Measurements from ENCODE around the gene ATOH8. TPM values are rescaled to one million over a fixed set of nuclear protein-coding genes. Genes with fewer than 3 reads are reported as not detected.

The ATOH8 gene
- total RNA-seq, 2 donors from 2014 or later = 40.1 to 49.8 TPM

GRCh38 chr2:85728342-85728741, 25.4 kb upstream of the ATOH8 start:
- Histone ChIP-seq H3K4me1 (replicated peaks) (no peaks in the 10 kb centered on the region), H3K36me3 (no peaks in the 10 kb centered on the region), H3K27ac (no peak overlapping the region), H3K27me3 (replicated peaks; ENCODE audit: insufficient read depth) (no peaks in the 10 kb centered on the region), H3K9me3 (no peaks in the 10 kb centered on the region), H3K4me3 (no peak overlapping the region)
- no peak for DNase-seq (ENCODE audit: low spot score)
- TF ChIP-seq POLR2AphosphoS5 (IDR thresholded peaks at IDR 0.05) (no peak), POLR2A (IDR thresholded peaks at IDR 0.05) (no peak)
- TF ChIP-seq, protein P1, sequence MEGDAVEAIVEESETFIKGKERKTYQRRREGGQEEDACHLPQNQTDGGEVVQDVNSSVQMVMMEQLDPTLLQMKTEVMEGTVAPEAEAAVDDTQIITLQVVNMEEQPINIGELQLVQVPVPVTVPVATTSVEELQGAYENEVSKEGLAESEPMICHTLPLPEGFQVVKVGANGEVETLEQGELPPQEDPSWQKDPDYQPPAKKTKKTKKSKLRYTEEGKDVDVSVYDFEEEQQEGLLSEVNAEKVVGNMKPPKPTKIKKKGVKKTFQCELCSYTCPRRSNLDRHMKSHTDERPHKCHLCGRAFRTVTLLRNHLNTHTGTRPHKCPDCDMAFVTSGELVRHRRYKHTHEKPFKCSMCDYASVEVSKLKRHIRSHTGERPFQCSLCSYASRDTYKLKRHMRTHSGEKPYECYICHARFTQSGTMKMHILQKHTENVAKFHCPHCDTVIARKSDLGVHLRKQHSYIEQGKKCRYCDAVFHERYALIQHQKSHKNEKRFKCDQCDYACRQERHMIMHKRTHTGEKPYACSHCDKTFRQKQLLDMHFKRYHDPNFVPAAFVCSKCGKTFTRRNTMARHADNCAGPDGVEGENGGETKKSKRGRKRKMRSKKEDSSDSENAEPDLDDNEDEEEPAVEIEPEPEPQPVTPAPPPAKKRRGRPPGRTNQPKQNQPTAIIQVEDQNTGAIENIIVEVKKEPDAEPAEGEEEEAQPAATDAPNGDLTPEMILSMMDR (IDR thresholded peaks at IDR 0.05) = no peak
- intact Hi-C loops (cut with DNase I) = loop anchor here (2.0 kb wide), 1 partner anchor 86 kb away; no protein-coding TSS in a partner anchor
- 64% methylated on average over 5 of the region's 5 CpGs for WGBS

DNA sequence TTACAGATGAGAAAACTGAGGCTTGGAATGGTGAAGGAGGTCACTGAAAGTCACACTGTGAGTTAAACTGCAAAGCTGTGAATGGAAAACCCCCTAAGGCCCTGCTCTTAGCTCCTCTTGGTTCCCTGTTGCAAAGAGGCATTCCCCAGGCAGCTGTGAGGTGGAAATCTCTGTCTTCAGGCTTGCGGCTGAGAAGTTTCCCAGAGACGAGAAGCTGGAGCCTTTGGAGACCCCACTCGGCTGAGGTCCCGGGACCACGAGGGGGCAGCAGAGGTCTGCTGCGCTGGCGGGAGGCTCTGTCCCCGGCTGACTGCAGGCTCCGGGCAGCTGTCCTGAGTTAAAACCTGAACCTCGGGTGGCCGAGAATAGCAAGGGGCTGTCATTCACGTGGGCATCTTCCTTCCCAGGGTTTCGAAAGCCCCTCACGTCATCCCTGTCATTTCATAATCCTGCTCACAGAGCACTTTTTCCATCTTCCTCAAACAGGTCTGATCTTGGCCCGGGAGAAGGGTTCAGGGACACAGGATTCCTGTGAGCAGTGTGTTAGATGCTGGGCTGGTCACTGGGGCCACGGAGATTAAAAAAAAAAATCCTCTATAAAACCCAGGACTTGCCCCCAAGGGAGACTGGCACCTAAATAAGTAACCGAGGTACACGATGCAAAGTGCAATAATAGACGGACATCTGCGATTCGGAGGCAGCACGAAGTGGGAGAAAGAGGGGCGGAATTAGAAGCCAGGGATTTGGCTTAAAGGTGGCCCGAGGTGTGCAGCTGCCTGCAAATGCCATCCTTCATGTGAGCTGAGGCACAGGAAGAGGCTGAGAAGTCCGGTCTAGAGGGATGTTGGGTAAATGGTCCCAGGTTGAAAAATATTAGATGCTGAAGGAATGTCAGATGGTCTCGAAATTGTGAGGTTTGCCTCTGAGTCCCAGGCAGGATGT, 24.6 kb upstream of the ATOH8 start:
- DNase-seq (ENCODE audit: low spot score) = peak; percentile 83
- H3K27ac ChIP-seq = no peak overlapping the region

DNA sequence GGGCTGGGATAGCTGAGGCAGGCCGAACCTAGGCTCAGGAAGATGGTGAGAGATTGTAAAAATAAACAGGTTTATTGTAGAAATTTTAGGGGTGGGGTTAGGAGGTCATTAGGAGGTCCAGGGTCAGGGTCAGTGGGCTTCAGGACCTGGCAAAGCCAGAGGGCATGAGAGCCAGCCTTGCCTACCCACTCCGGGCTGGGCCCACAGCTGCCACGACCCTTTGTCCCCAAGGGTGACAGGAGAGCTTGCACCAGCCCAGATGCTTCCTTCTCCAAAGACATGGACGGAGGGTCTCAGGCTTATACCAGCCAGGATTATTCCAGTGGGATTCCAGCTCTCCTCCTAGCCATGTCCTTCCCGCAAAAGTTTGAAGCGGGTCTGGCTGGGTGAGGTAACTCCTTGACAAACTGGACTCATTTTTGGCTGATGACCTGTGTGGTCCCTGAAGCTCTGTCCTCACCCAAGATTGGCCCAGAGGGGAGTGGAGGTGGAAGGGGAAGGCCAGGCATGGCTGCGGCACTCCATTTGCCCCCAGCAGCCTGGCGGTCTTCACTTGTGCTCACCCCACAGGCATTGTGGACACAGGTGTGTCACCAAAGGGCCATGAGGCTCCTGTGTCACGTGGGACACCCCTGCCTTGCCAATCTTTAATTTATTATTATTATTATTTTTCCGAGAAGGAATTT, 23.8 kb upstream of the ATOH8 start:
- no peak overlapping the region for H3K4me3 ChIP-seq
- intact Hi-C loops (cut with DNase I) = loop anchor here (2.0 to 10.0 kb wide), 3 partner anchors 85 to 345 kb away; partner anchors contain the start of gene ST3GAL5
- no peaks in the 10 kb centered on the region for H3K27me3 ChIP-seq (replicated peaks; ENCODE audit: insufficient read depth)
- H3K4me1 ChIP-seq (replicated peaks) = no peaks in the 10 kb centered on the region
- DNase-seq (ENCODE audit: low spot score) = no peak
- TF ChIP-seq, protein P1 (IDR thresholded peaks at IDR 0.05) = no peak
- TF ChIP-seq POLR2A (IDR thresholded peaks at IDR 0.05) (no peak), POLR2AphosphoS5 (IDR thresholded peaks at IDR 0.05) (no peak)
- no peaks in the 10 kb centered on the region for H3K36me3 ChIP-seq
- no peaks in the 10 kb centered on the region for H3K9me3 ChIP-seq
- H3K27ac ChIP-seq = no peak overlapping the region
- 92% methylated on average over 10 of the region's 10 CpGs for WGBS

More for the DNA sequence above, 24.6 kb upstream of the ATOH8 start:
- 35% methylated on average over 26 of the region's 26 CpGs for WGBS
- no peaks in the 10 kb centered on the region for H3K4me1 ChIP-seq (replicated peaks)
- intact Hi-C loops (cut with DNase I) = loop anchor here (2.0 kb wide), 1 partner anchor 86 kb away; no protein-coding TSS in a partner anchor
- TF ChIP-seq POLR2A (IDR thresholded peaks at IDR 0.05) = no peak
- TF ChIP-seq, protein P1 (IDR thresholded peaks at IDR 0.05) = peak; percentile 89 to 96 (median 94)
- TF ChIP-seq POLR2AphosphoS5 (IDR thresholded peaks at IDR 0.05) = peak; percentile 41
- H3K36me3 ChIP-seq = no peaks in the 10 kb centered on the region
- no peaks in the 10 kb centered on the region for H3K9me3 ChIP-seq
- no peaks in the 10 kb centered on the region for H3K27me3 ChIP-seq (replicated peaks; ENCODE audit: insufficient read depth)
- H3K4me3 ChIP-seq = no peak overlapping the region

- 77% methylated on average over 10 of the region's 10 CpGs for WGBS
- TF ChIP-seq POLR2AphosphoS5 (IDR thresholded peaks at IDR 0.05) = no peak
- Histone ChIP-seq H3K27me3 (replicated peaks; ENCODE audit: insufficient read depth) (no peaks in the 10 kb centered on the region), H3K36me3 (no peaks in the 10 kb centered on the region), H3K4me1 (replicated peaks) (no peaks in the 10 kb centered on the region), H3K9me3 (no peaks in the 10 kb centered on the region), H3K4me3 (no peak overlapping the region), H3K27ac (no peak overlapping the region)
- DNase-seq (ENCODE audit: low spot score) = no peak
- intact Hi-C loops (cut with DNase I) = loop anchor here (10.0 kb wide), 2 partner anchors 154 to 344 kb away; partner anchors contain the start of gene ST3GAL5
Observed at GRCh38 chr2:85730686-85731230, 23.0 kb upstream of the ATOH8 start.

DNA sequence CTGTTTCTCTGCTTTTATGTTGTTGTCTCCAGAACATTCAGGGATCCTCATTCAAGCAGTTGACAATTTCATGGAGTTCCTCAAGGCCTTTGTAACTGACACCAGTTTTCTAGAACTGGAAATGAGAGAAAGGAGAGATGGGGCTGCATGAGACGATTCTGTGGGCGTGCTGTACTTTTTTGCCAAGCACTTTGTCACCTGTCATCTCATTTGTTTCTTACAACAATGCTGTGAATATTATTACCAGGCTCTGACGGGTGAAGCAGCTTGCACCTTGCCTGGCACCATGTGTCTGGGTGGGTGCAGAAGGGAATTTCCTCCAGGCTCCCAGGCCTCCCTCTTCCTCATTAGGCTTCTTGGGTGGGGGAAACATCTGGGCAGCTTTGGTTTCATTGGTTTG, 22.2 kb upstream of the ATOH8 start:
- 39% methylated on average over 3 of the region's 3 CpGs for WGBS
- Histone ChIP-seq H3K27me3 (replicated peaks; ENCODE audit: insufficient read depth) (no peaks in the 10 kb centered on the region), H3K9me3 (no peaks in the 10 kb centered on the region), H3K4me3 (no peak overlapping the region), H3K36me3 (no peaks in the 10 kb centered on the region), H3K27ac (no peak overlapping the region), H3K4me1 (replicated peaks) (no peaks in the 10 kb centered on the region)
- DNase-seq (ENCODE audit: low spot score) = no peak
- intact Hi-C loops (cut with DNase I) = loop anchor here (2.0 to 10.0 kb wide), 3 partner anchors 45 to 343 kb away; partner anchors contain the start of gene ST3GAL5
- TF ChIP-seq, protein P1 (IDR thresholded peaks at IDR 0.05) = no peak
- TF ChIP-seq POLR2AphosphoS5 (IDR thresholded peaks at IDR 0.05) = no peak
- no peak for TF ChIP-seq POLR2A (IDR thresholded peaks at IDR 0.05)

Data from prostate gland (tissue), 2 donors.